Activated CD4-positive, CD25-positive, alpha-beta regulatory T cell treated with anti-CD3 and anti-CD28 coated beads, Interleukin-2, amount 50 U/mL, for 72 hours (primary cell): Measurements from ENCODE around the gene POLR2H.

Source experiments
- DNase-seq: peaks from one replicate; pipeline ENCODE4 v3.0.0; 2021

POLR2H gene

GRCh38 chr3:184373422-184373821 lies 11.9 kb downstream of the POLR2H start:
- DNase-seq: no peak

GRCh38 chr3:184375747-184376461 lies 14.4 kb downstream of the POLR2H start:
- DNase-seq: no peak

- no peak for DNase-seq
Measured at GRCh38 chr3:184377374-184377773, 15.9 kb downstream of the POLR2H start.

GRCh38 chr3:184377882-184378445 lies 16.5 kb downstream of the POLR2H start, which contains the start of gene THPO:
TSS of gene THPO (minus strand) at chr3:184378207. CDS start at chr3:184376259, 1,948 bp downstream.
- DNase-seq: no peak

- no peak for DNase-seq
Measured at GRCh38 chr3:184378651-184379357, 17.3 kb downstream of the POLR2H start.

GRCh38 chr3:184379358-184380184 lies 18.1 kb downstream of the POLR2H start, which contains the start of gene CHRD:
TSS of gene CHRD (plus strand) at chr3:184380054. CDS start at chr3:184380319, 265 bp downstream.
- no peak for DNase-seq

GRCh38 chr3:184380185-184380626 lies 18.7 kb downstream of the POLR2H start:
- no peak for DNase-seq

- no peak for DNase-seq
Measured at GRCh38 chr3:184380627-184381260, 19.2 kb downstream of the POLR2H start.

GRCh38 chr3:184381261-184382224 lies 20.0 kb downstream of the POLR2H start:
- no peak for DNase-seq

- DNase-seq: no peak
Measured at GRCh38 chr3:184382326-184383032, 21.0 kb downstream of the POLR2H start.

GRCh38 chr3:184383033-184383740 lies 21.7 kb downstream of the POLR2H start:
- DNase-seq: no peak

GRCh38 chr3:184384342-184384741 lies 22.8 kb downstream of the POLR2H start:
- DNase-seq: no peak

- DNase-seq: no peak
Measured at GRCh38 chr3:184384856-184385422, 23.4 kb downstream of the POLR2H start.

- DNase-seq: no peak
Measured at GRCh38 chr3:184386047-184386806, 24.7 kb downstream of the POLR2H start.

- DNase-seq: no peak
Measured at GRCh38 chr3:184387174-184387714, 25.7 kb downstream of the POLR2H start.

GRCh38 chr3:184388164-184388935 lies 26.8 kb downstream of the POLR2H start:
- no peak for DNase-seq

- DNase-seq: no peak
Measured at GRCh38 chr3:184388936-184389230, 27.4 kb downstream of the POLR2H start.

GRCh38 chr3:184389384-184389783 lies 27.9 kb downstream of the POLR2H start:
- no peak for DNase-seq
